ENCODE data around the gene HDAC7. TPM values are rescaled to one million over a fixed set of nuclear protein-coding genes. Genes with fewer than 3 reads are reported as not detected.

HDAC7 gene
- total RNA-seq, 1 donor from 2014 or later = 76.0 TPM

- Mint-ChIP-seq H3K27me3 (ENCODE audit: low read depth) (peaks cover 6% of the 10 kb centered on the region), H3K36me3 (ENCODE audit: low read depth) (no peaks in the 10 kb centered on the region), H3K4me1 (peaks cover 9% of the 10 kb centered on the region), H3K27ac (ENCODE audit: unreplicated experiment) (no peak overlapping the region), H3K4me3 (no peak overlapping the region), H3K9me3 (no peaks in the 10 kb centered on the region)
- no peak for TF ChIP-seq CTCF (conservative IDR thresholded peaks at IDR 0.05)
- DNase-seq (ENCODE audit: low read depth, low spot score) = no peak
These were observed 22.2 kb upstream of the HDAC7 start for GRCh38 chr12:47841910-47842309.

GRCh38 chr12:47841501-47841900, 21.8 kb upstream of the HDAC7 start:
- Mint-ChIP-seq H3K36me3 (ENCODE audit: low read depth) (no peaks in the 10 kb centered on the region), H3K27ac (ENCODE audit: unreplicated experiment) (no peak overlapping the region), H3K9me3 (no peaks in the 10 kb centered on the region), H3K4me3 (no peak overlapping the region), H3K27me3 (ENCODE audit: low read depth) (peaks cover 6% of the 10 kb centered on the region), H3K4me1 (peaks cover 12% of the 10 kb centered on the region)
- TF ChIP-seq CTCF (conservative IDR thresholded peaks at IDR 0.05) = no peak
- no peak for DNase-seq (ENCODE audit: low read depth, low spot score)

- H3K27me3 Mint-ChIP-seq (ENCODE audit: low read depth) = peaks cover 6% of the 10 kb centered on the region
- H3K9me3 Mint-ChIP-seq = no peaks in the 10 kb centered on the region
- TF ChIP-seq CTCF (conservative IDR thresholded peaks at IDR 0.05) = no peak
These were observed 20.9 kb upstream of the HDAC7 start for GRCh38 chr12:47840571-47840970.

GRCh38 chr12:47839214-47839876, 19.6 kb upstream of the HDAC7 start:
- no peaks in the 10 kb centered on the region for H3K9me3 Mint-ChIP-seq
- DNase-seq (ENCODE audit: low read depth, low spot score) = no peak
- TF ChIP-seq CTCF (conservative IDR thresholded peaks at IDR 0.05) = no peak
- H3K27me3 Mint-ChIP-seq (ENCODE audit: low read depth) = peaks cover 3% of the 10 kb centered on the region
- H3K4me1 Mint-ChIP-seq = peaks cover 24% of the 10 kb centered on the region
- no peaks in the 10 kb centered on the region for H3K36me3 Mint-ChIP-seq (ENCODE audit: low read depth)
- H3K4me3 Mint-ChIP-seq = no peak overlapping the region
- H3K27ac Mint-ChIP-seq (ENCODE audit: unreplicated experiment) = no peak overlapping the region

More at GRCh38 chr12:47840571-47840970, 20.9 kb upstream of the HDAC7 start:
- H3K4me1 Mint-ChIP-seq = peaks cover 22% of the 10 kb centered on the region
- no peak overlapping the region for H3K4me3 Mint-ChIP-seq
- H3K36me3 Mint-ChIP-seq (ENCODE audit: low read depth) = no peaks in the 10 kb centered on the region
- DNase-seq (ENCODE audit: low read depth, low spot score) = no peak
- no peak overlapping the region for H3K27ac Mint-ChIP-seq (ENCODE audit: unreplicated experiment)

GRCh38 chr12:47838286-47838931, 18.7 kb upstream of the HDAC7 start:
- H3K4me1 Mint-ChIP-seq = peaks cover 24% of the 10 kb centered on the region
- peaks cover 2% of the 10 kb centered on the region for H3K27me3 Mint-ChIP-seq (ENCODE audit: low read depth)
- H3K36me3 Mint-ChIP-seq (ENCODE audit: low read depth) = no peaks in the 10 kb centered on the region
- peak; percentile 45 for DNase-seq (ENCODE audit: low read depth, low spot score)
- no peak overlapping the region for H3K27ac Mint-ChIP-seq (ENCODE audit: unreplicated experiment)
- peak; percentile 66 for TF ChIP-seq CTCF (conservative IDR thresholded peaks at IDR 0.05)
- no peak overlapping the region for H3K4me3 Mint-ChIP-seq
- H3K9me3 Mint-ChIP-seq = no peaks in the 10 kb centered on the region
